Adipocyte (in vitro differentiated cells): ENCODE data around the gene RAB24.
"Not testable (repeated sequence)": the region's sequence is repeated elsewhere in the genome, so short reads cannot be mapped to it uniquely, and the experiment has no call there.

Source experiments
- DNase-seq: peaks from one replicate; pipeline ENCODE4 v3.0.0-alpha.2; 2015; ENCODE audit warnings: low read depth
- H3K27me3 ChIP-seq: replicated peaks from 2 replicates; pipeline ENCODE4 v1.7.0; 2013; ENCODE audit warnings: mild to moderate bottlenecking, low read length, moderate library complexity; ENCODE audit not compliant: control insufficient read depth, insufficient read depth
- H3K36me3 ChIP-seq: 2 replicates; pipeline ENCODE4 v1.7.0; 2013; ENCODE audit warnings: low read length, mild to moderate bottlenecking, moderate library complexity; ENCODE audit not compliant: control insufficient read depth, insufficient read depth, severe bottlenecking
- H3K4me1 ChIP-seq: 2 replicates; pipeline ENCODE4 v1.7.0; 2013; ENCODE audit warnings: mild to moderate bottlenecking, low read length, moderate library complexity; ENCODE audit not compliant: control insufficient read depth, insufficient read depth
- H3K4me3 ChIP-seq: 2 replicates; pipeline ENCODE4 v1.7.0; 2013; ENCODE audit warnings: mild to moderate bottlenecking, low read length, moderate library complexity
- H3K9ac ChIP-seq: 2 replicates; pipeline ENCODE4 v1.7.0; 2013; ENCODE audit warnings: mild to moderate bottlenecking, low read length, moderate library complexity
- H3K9me3 ChIP-seq: 2 replicates; pipeline ENCODE4 v1.7.0; 2013; ENCODE audit warnings: mild to moderate bottlenecking, low read length, moderate library complexity; ENCODE audit not compliant: control insufficient read depth

The RAB24 gene

DNA sequence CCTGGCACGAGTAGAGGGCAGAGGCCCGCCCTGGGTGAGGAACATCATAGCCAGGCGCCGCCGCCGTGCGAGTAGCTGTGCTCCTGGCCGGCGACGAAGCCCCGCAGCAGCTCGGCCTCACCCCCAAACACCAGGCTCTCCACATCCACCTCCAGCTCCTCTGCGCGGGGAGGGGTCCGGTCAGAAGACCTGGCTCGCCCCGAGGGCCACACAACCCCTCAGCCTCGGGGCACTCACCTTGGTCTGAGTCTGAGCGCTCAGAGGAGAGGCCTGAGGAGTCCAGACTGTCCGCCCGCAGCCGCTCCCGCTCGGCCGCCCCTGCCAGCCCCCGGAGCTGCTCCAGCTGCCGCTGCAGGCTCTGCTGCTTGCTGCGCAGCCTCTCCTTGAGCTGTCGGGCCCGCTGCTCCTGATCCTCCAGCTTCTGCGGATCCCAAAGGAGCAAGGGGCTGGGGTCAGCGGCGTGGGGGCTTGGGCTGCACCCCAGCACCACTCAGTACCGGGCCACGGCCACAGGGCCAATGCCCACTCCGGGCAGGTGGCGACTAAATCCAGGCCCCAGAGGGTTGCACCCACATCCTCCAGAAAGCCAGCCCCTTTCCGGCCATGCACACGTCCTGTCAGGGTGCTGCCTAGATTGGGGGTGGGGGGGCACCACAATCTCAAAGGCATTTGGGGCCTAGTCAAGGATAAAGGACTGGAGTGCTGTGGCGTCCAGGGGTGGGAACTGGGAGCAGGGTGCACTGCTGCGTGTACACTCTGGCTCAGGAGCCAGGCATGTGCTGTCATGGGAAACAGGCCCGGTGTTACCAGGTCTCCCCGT is 4.2 kb upstream of the RAB24 start:
- peaks cover 42% of the 10 kb centered on the region for H3K4me1 ChIP-seq
- no peak overlapping the region for H3K4me3 ChIP-seq
- H3K36me3 ChIP-seq, result peaks cover 16% of the 10 kb centered on the region
- no peaks in the 10 kb centered on the region for H3K9me3 ChIP-seq
- H3K9ac ChIP-seq, result peak overlapping the region; percentile 49
- DNase-seq, result no peak
- no peaks in the 10 kb centered on the region for H3K27me3 ChIP-seq

- Histone ChIP-seq H3K9ac (peak overlapping the region; percentile 49), H3K27me3 (no peaks in the 10 kb centered on the region), H3K9me3 (no peaks in the 10 kb centered on the region), H3K4me3 (no peak overlapping the region), H3K36me3 (peaks cover 16% of the 10 kb centered on the region), H3K4me1 (peaks cover 50% of the 10 kb centered on the region)
- no peak for DNase-seq
Measured at GRCh38 chr5:177306674-177307543, 3.4 kb upstream of the RAB24 start.

GRCh38 chr5:177306103-177306640 is 2.7 kb upstream of the RAB24 start:
- peaks cover 20% of the 10 kb centered on the region for H3K36me3 ChIP-seq
- H3K9me3 ChIP-seq, H3K27me3 ChIP-seq, DNase-seq, H3K4me3 ChIP-seq: not testable (repeated sequence)
- H3K4me1 ChIP-seq, result peaks cover 49% of the 10 kb centered on the region
- peak overlapping the region; percentile 16 for H3K9ac ChIP-seq

DNA sequence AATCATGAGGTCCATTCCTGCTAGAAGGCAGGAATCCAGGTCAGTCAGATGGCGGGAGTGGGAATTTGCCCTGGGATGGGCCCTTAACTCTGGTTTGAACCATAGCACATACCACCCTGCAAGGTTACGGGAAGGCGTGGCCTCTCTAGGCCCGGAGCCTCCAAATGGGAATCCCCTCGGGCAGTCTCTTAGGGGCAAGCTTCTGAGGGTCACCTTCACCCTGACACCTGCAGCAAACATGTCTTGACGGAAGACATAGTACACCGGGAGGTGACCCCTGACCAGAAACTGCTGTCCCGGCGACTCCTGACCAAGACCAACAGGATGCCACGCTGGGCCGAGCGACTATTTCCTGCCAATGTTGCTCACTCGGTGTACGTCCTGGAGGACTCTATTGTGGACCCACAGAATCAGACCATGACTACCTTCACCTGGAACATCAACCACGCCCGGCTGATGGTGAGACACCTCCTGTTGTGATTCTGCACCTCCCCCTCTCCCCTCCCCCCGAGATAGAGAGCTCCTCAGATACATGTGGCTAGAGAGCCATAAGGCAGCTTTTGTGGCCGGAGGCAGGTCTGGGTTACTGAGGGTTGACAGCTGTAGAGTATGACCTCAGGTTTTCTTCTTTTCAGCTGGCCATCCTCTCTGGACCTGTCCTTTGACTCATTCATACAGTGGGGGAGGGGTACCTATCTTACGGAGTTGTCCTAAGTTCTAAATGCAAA is 1.0 kb upstream of the RAB24 start:
- peaks cover 24% of the 10 kb centered on the region for H3K36me3 ChIP-seq
- H3K9me3 ChIP-seq, result no peaks in the 10 kb centered on the region
- peak overlapping the region; percentile 99 for H3K4me3 ChIP-seq
- DNase-seq, result no peak
- peak overlapping the region; percentile 97 for H3K9ac ChIP-seq
- H3K27me3 ChIP-seq, result no peaks in the 10 kb centered on the region
- H3K4me1 ChIP-seq, result peaks cover 54% of the 10 kb centered on the region

DNA sequence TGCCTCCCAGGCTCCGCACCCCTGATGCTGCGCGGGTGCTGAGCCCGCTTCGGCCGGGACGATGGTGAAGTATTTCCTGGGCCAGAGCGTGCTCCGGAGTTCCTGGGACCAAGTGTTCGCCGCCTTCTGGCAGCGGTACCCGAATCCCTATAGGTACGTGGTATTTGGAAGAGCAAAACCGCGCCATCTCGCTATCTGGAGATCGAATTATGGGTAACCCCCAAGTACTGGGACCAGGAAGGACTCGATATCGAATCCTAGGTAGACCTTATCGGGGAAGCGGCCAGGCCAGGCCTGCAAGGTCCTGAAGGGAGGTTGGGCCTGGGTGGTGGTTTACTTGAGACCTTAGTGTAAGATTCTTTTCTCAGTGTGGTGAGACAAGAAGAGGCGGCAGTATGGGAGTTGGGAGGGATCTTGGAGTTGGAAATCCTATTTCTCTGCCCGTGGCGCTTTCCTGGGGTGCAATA is 439 bp upstream of the RAB24 start:
- H3K36me3 ChIP-seq, result peaks cover 24% of the 10 kb centered on the region
- H3K4me1 ChIP-seq, result peaks cover 54% of the 10 kb centered on the region
- H3K27me3 ChIP-seq, result no peaks in the 10 kb centered on the region
- peak; percentile 24 for DNase-seq
- no peaks in the 10 kb centered on the region for H3K9me3 ChIP-seq
- H3K9ac ChIP-seq, result peak overlapping the region; percentile 97
- peak overlapping the region; percentile 99 for H3K4me3 ChIP-seq

DNA sequence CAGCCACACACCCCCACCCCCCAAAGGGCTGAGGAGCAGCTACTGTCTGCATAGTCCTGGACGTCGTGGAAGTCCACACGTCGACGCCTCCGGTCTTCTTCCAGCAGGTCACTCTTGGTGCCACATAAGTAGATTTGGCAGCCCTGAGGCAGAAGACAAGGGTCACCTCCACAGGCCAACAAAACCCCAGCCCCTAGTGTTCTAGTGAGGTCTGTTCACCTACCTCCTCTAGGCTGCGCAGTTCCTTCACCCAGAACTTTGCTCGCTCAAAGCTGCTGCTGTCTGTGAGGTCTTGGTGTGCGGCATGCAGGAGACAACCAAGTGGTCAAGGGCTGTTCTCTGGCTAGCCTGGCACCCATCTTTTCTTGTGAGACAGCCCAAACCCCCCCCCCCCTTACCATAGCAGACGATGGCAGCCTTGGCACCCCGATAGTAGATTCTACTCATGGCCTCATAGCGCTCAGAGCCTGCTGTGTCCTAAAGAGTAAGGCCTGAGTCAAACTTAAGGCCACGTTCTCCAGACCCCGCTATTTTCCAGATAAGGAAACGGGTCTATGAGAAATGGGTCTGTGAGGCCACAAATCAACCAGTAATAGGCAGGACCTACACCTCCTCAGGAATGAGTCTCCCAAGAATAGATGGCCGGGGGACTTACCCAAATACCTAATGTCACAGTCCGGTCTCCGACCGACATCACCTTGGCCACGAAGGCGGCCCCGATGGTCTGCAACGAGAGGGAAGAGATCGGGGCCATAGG is 987 bp downstream of the RAB24 start:
- Histone ChIP-seq H3K4me3 (peak overlapping the region; percentile 99), H3K36me3 (peaks cover 24% of the 10 kb centered on the region), H3K9ac (peak overlapping the region; percentile 97), H3K9me3 (no peaks in the 10 kb centered on the region), H3K4me1 (peaks cover 55% of the 10 kb centered on the region), H3K27me3 (no peaks in the 10 kb centered on the region)
- peak; percentile 28 for DNase-seq

GRCh38 chr5:177301503-177302165 is 1.9 kb downstream of the RAB24 start:
- peak overlapping the region; percentile 99 for H3K4me3 ChIP-seq
- H3K9me3 ChIP-seq, result no peaks in the 10 kb centered on the region
- no peak for DNase-seq
- H3K27me3 ChIP-seq, result no peaks in the 10 kb centered on the region
- H3K9ac ChIP-seq, result no peak overlapping the region
- H3K36me3 ChIP-seq, result peaks cover 19% of the 10 kb centered on the region
- peaks cover 46% of the 10 kb centered on the region for H3K4me1 ChIP-seq

GRCh38 chr5:177300951-177301350 is 2.6 kb downstream of the RAB24 start:
- H3K4me3 ChIP-seq, result no peak overlapping the region
- no peaks in the 10 kb centered on the region for H3K27me3 ChIP-seq
- H3K9me3 ChIP-seq, result no peaks in the 10 kb centered on the region
- H3K4me1 ChIP-seq, result peaks cover 40% of the 10 kb centered on the region
- peaks cover 14% of the 10 kb centered on the region for H3K36me3 ChIP-seq
- no peak for DNase-seq
- no peak overlapping the region for H3K9ac ChIP-seq

GRCh38 chr5:177300236-177300880 is 3.2 kb downstream of the RAB24 start:
- Histone ChIP-seq H3K9ac (peak overlapping the region; percentile 1), H3K9me3 (no peaks in the 10 kb centered on the region), H3K4me1 (peaks cover 34% of the 10 kb centered on the region), H3K27me3 (no peaks in the 10 kb centered on the region), H3K4me3 (no peak overlapping the region), H3K36me3 (peaks cover 16% of the 10 kb centered on the region)
- DNase-seq, result peak; percentile 77
